Vagina (tissue), 2 donors: ENCODE measurements around the gene ASTN2.

ENCODE experiments used
- POLR2A ChIP-seq, 2 donors: fragments of 450-650 bp; IDR thresholded peaks; one replicate each; pipeline ENCODE4 v1.6.1; 2017; ENCODE audit warnings: antibody characterized with exemption in 2 of 2, mild to moderate bottlenecking in 2 of 2, moderate library complexity in 2 of 2
- POLR2AphosphoS5 ChIP-seq, 2 donors: sonication (generic); formaldehyde crosslinking; IDR thresholded peaks; one replicate each; pipeline ENCODE4 v1.9.0; 2017; ENCODE audit warnings: antibody characterized with exemption in 2 of 2, mild to moderate bottlenecking in 2 of 2, low read depth in 1 of 2; ENCODE audit not compliant: insufficient read depth in 1 of 2
- TF ChIP-seq, protein P1 (sequence below), 3 experiments: fragments of 450-650 bp in 2 of 3; fragments of 200-600 bp in 1 of 3; sonication (generic) in 1 of 3; IDR thresholded peaks; one replicate each; pipeline ENCODE4 v1.5.1; 2017 to 2019; ENCODE audit warnings: antibody characterized with exemption in 3 of 3, mild to moderate bottlenecking in 2 of 3, moderate library complexity in 2 of 3

DNA sequence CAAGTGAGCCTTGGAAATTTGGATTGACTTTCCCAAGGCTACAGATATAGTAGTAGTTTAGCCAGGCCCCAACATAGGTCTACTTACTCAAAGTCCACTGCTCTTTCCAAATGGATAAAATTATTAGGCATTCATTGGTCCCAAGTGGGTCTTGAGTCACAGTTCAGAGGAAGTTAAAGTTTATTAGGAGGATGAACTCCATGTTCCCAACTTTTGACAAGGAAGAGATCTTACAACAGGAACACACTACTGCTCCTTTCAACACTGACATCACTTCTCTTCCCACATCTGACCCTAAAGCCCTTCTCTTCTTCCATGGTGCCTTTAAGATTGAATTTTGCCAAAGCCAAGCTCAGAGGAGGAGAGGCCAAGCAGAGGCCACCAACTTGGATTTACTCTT is 962.2 kb downstream of the ASTN2 start:
- TF ChIP-seq, protein P1, sequence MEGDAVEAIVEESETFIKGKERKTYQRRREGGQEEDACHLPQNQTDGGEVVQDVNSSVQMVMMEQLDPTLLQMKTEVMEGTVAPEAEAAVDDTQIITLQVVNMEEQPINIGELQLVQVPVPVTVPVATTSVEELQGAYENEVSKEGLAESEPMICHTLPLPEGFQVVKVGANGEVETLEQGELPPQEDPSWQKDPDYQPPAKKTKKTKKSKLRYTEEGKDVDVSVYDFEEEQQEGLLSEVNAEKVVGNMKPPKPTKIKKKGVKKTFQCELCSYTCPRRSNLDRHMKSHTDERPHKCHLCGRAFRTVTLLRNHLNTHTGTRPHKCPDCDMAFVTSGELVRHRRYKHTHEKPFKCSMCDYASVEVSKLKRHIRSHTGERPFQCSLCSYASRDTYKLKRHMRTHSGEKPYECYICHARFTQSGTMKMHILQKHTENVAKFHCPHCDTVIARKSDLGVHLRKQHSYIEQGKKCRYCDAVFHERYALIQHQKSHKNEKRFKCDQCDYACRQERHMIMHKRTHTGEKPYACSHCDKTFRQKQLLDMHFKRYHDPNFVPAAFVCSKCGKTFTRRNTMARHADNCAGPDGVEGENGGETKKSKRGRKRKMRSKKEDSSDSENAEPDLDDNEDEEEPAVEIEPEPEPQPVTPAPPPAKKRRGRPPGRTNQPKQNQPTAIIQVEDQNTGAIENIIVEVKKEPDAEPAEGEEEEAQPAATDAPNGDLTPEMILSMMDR (IDR thresholded peaks at IDR 0.05): no peak
- TF ChIP-seq POLR2AphosphoS5 (IDR thresholded peaks at IDR 0.05; ENCODE audit: insufficient read depth in 1 of 2, low read depth in 1 of 2): peak in 1 of 2 donors; percentile 71
- TF ChIP-seq POLR2A (IDR thresholded peaks at IDR 0.05): no peak
